Gastrocnemius medialis (tissue), 4 donors: Measurements from ENCODE around the gene DDRGK1. TPM values are rescaled to one million over a fixed set of nuclear protein-coding genes. Genes with fewer than 3 reads are reported as not detected.
"Not testable (repeated sequence)": the region's sequence is repeated elsewhere in the genome, so short reads cannot be mapped to it uniquely, and the experiment has no call there.

ENCODE experiments used
- ATAC-seq, 2 donors: fragments of 150-250 bp; one replicate each; pipeline ENCODE4 v1.9.1; 2016
- DNase-seq, 2 donors: peaks; one replicate each; pipeline ENCODE4 v3.0.0-alpha.2; 2019
- H3K27ac ChIP-seq, 4 donors: fragments of 200-600 bp; sonication (generic); 1 replicate in 1 of 4; 2 replicates in 3 of 4; pipeline ENCODE4 v1.5.1; 2016 to 2018; ENCODE audit warnings: mild to moderate bottlenecking in 2 of 4, moderate library complexity in 1 of 4
- H3K27me3 ChIP-seq, 3 donors: fragments of 200-600 bp; sonication (generic) in 2 of 3; 1 replicate in 1 of 3; 2 replicates in 2 of 3; pipeline versions ENCODE4 v1.5.1 to v1.6.0; 2016 to 2019; ENCODE audit warnings: mild to moderate bottlenecking in 1 of 3, moderate library complexity in 1 of 3
- H3K36me3 ChIP-seq, 2 donors: fragments of 200-600 bp; sonication (generic) in 1 of 2; one replicate each; pipeline ENCODE4 v1.5.1; 2017 to 2018
- H3K4me1 ChIP-seq, 2 donors: fragments of 200-600 bp; sonication (generic) in 1 of 2; one replicate each; pipeline ENCODE4 v1.5.1; 2016 to 2017; ENCODE audit warnings: mild to moderate bottlenecking in 2 of 2
- H3K4me3 ChIP-seq, 4 donors: fragments of 200-600 bp; sonication (generic) in 3 of 4; 1 replicate in 1 of 4; 2 replicates in 3 of 4; pipeline ENCODE4 v1.5.1; 2016 to 2019; ENCODE audit warnings: mild to moderate bottlenecking in 2 of 4
- H3K9me3 ChIP-seq, 3 donors: fragments of 200-600 bp; sonication (generic) in 2 of 3; 1 replicate in 1 of 3; 2 replicates in 2 of 3; pipeline ENCODE4 v1.5.1; 2016 to 2019
- POLR2A ChIP-seq, 2 donors: fragments of 450-650 bp; IDR thresholded peaks; one replicate each; pipeline ENCODE4 v1.6.1; 2017; ENCODE audit warnings: antibody characterized with exemption in 2 of 2, mild to moderate bottlenecking in 2 of 2, moderate library complexity in 2 of 2
- in situ Hi-C, 4 donors: fragments of 200-750 bp; cut with MboI; loops; one replicate each; pipeline versions ENCODE4 v1.15.0 to v1.8.0; 2017; ENCODE audit warnings: low sequenced_read_pairs in 4 of 4
- intact Hi-C: fragments of 100-400 bp; cut with DNase I; formaldehyde crosslinking; loops from one replicate; pipeline ENCODE4 v1.15.1; 2023; ENCODE audit warnings: low total_unique reads
- total RNA-seq, 4 donors: library from RNA; depleted of rRNA; stranded (reverse); fragments of >200 nt; gene quantifications; one replicate each; pipeline versions ENCODE4 v1.1.0 to v1.2.3, GENCODE V29; 2016
- TF ChIP-seq, protein P1 (sequence below), 5 experiments: fragments of 450-650 bp in 3 of 5; fragments of 200-600 bp in 2 of 5; sonication (generic) in 2 of 5; IDR thresholded peaks in 4 of 5; conservative IDR thresholded peaks in 1 of 5; 1 replicate in 4 of 5; 2 replicates in 1 of 5; pipeline ENCODE4 v1.5.1; 2016 to 2019; ENCODE audit warnings: antibody characterized with exemption in 5 of 5, mild to moderate bottlenecking in 3 of 5, moderate library complexity in 3 of 5

The DDRGK1 gene
- total RNA-seq, 4 donors from 2014 or later: 55.2 to 75.7 (median 64.7) TPM

DNA sequence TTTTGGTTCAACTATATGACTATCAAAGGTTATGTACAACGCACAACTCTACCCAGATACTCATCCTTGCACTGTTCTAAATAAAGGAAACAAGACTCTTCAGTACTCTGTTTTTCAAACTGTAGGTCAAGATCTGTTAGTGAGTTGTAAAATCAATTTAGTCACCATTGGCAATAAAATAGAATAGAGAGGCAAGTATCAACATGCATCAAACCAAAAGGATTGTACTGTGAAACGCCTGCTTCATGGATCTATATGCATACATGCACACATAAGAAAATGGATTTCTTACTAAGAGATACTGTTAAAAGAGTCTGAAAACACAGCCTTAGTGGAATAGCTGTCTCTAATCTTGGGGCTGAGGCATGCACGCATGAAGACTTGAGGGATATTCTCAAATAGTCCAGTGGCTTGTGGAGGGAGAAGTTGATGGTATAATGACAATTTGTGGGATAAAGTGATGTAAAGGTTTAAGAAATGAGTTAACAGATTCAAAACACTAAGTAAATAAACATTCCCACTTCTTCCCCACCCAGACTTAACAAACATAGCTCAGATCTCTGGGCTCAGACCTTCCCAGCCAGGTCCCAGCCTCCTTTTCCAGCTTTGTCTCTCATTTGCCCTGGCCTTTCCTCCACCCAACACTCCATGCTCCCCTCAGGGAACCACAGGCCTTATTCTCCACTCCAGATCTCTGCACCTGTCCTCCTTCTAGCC is 20.4 kb downstream of the DDRGK1 start:
- Histone ChIP-seq H3K9me3 (no peaks in the 10 kb centered on the region), H3K27me3 (no peaks in the 10 kb centered on the region), H3K27ac (no peak overlapping the region), H3K36me3 (no peaks in the 10 kb centered on the region), H3K4me3 (no peak overlapping the region), H3K4me1 (no peaks in the 10 kb centered on the region)
- ATAC-seq (no peak), DNase-seq (no peak)
- TF ChIP-seq POLR2A (IDR thresholded peaks at IDR 0.05): no peak
- TF ChIP-seq, protein P1, sequence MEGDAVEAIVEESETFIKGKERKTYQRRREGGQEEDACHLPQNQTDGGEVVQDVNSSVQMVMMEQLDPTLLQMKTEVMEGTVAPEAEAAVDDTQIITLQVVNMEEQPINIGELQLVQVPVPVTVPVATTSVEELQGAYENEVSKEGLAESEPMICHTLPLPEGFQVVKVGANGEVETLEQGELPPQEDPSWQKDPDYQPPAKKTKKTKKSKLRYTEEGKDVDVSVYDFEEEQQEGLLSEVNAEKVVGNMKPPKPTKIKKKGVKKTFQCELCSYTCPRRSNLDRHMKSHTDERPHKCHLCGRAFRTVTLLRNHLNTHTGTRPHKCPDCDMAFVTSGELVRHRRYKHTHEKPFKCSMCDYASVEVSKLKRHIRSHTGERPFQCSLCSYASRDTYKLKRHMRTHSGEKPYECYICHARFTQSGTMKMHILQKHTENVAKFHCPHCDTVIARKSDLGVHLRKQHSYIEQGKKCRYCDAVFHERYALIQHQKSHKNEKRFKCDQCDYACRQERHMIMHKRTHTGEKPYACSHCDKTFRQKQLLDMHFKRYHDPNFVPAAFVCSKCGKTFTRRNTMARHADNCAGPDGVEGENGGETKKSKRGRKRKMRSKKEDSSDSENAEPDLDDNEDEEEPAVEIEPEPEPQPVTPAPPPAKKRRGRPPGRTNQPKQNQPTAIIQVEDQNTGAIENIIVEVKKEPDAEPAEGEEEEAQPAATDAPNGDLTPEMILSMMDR (IDR thresholded peaks at IDR 0.05 in 4 of 5, conservative IDR thresholded peaks at IDR 0.05 in 1 of 5): no peak
- intact Hi-C loops (no loop called here), in situ Hi-C loops (loop anchor here in 1 of 4 donors (25.0 kb wide), 1 partner anchor 122 kb away; the partner anchor contains the start of gene OXT)

DNA sequence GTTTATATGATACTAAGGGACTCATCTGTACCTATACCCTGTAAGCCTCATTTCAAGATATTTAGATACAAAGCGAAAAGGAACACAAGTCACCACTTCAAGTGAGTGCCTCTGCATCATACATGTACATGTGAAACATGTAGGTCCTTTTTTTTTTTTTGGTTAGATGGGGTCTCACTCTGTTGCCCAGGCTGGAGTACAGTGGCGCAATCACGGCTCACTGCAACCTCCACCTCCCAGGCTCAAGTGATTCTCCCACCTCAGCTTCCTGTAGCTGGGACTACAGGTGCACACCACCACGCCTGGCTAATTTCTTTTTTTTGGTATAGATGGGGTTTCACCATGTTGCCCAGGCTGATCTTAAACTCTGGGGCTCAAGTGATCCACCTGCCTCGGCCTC is 22.1 kb downstream of the DDRGK1 start:
- H3K36me3 ChIP-seq, H3K27me3 ChIP-seq, H3K27ac ChIP-seq, DNase-seq, H3K4me1 ChIP-seq, H3K9me3 ChIP-seq, intact Hi-C loops, H3K4me3 ChIP-seq, ATAC-seq: not testable (repeated sequence)
- in situ Hi-C loops: loop anchor here in 1 of 4 donors (25.0 kb wide), 1 partner anchor 120 kb away; the partner anchor contains the start of gene OXT

DNA sequence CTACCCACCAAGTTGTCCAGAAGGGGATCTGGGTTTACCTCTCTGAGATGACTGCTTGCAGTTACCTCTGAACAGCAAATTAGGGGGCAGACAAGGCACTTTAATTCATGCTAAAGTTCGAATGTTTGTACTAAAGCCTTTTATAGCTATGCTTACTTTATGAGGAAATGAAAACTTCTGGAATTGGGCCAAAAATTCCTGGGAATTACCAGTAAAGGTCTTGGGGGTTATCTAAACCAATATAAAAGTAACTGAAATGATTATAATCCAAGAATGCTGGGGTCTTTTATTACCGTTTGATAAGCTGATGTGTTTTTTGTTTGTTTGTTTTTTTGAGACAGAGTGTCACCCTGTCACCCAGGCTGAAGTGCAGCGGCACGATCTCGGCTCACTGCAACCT is 23.2 kb downstream of the DDRGK1 start:
- no peak for TF ChIP-seq POLR2A (IDR thresholded peaks at IDR 0.05)
- TF ChIP-seq, protein P1 (IDR thresholded peaks at IDR 0.05 in 4 of 5, conservative IDR thresholded peaks at IDR 0.05 in 1 of 5): no peak
- DNase-seq (no peak), ATAC-seq (no peak)
- Histone ChIP-seq H3K27me3 (no peaks in the 10 kb centered on the region), H3K27ac (no peak overlapping the region), H3K9me3 (no peaks in the 10 kb centered on the region), H3K36me3 (no peaks in the 10 kb centered on the region), H3K4me1 (no peaks in the 10 kb centered on the region), H3K4me3 (no peak overlapping the region)
- in situ Hi-C loops: loop anchor here in 1 of 4 donors (25.0 kb wide), 1 partner anchor 119 kb away; the partner anchor contains the start of gene OXT
- intact Hi-C loops: no loop called here

DNA sequence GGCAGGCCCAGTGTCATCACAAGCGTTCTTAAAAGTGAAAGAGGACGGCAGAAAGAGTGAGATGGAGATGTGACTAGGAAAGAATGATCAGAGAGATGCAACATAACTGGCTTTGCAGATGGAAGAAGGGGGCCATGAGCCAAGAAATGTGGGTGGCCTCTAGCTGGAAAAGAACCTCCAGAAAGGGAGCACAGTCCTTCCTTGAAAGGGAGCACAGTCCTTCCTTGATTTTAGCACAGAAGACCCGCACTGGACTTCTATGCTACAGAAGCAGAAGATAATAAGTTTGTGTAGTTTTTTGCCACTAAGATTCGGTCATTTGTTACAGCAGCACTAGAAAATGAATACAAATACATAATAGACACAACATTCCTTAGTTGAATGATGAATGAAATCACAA is 24.2 kb downstream of the DDRGK1 start:
- TF ChIP-seq, protein P1 (IDR thresholded peaks at IDR 0.05 in 4 of 5, conservative IDR thresholded peaks at IDR 0.05 in 1 of 5): no peak
- no peak for TF ChIP-seq POLR2A (IDR thresholded peaks at IDR 0.05)
- in situ Hi-C loops: loop anchor here in 1 of 4 donors (25.0 kb wide), 1 partner anchor 118 kb away; the partner anchor contains the start of gene OXT
- no peaks in the 10 kb centered on the region for H3K9me3 ChIP-seq
- no peaks in the 10 kb centered on the region for H3K4me1 ChIP-seq
- H3K4me3 ChIP-seq: no peak overlapping the region
- ATAC-seq (no peak), DNase-seq (no peak)
- intact Hi-C loops: no loop called here
- no peaks in the 10 kb centered on the region for H3K27me3 ChIP-seq
- H3K27ac ChIP-seq: no peak overlapping the region
- no peaks in the 10 kb centered on the region for H3K36me3 ChIP-seq

DNA sequence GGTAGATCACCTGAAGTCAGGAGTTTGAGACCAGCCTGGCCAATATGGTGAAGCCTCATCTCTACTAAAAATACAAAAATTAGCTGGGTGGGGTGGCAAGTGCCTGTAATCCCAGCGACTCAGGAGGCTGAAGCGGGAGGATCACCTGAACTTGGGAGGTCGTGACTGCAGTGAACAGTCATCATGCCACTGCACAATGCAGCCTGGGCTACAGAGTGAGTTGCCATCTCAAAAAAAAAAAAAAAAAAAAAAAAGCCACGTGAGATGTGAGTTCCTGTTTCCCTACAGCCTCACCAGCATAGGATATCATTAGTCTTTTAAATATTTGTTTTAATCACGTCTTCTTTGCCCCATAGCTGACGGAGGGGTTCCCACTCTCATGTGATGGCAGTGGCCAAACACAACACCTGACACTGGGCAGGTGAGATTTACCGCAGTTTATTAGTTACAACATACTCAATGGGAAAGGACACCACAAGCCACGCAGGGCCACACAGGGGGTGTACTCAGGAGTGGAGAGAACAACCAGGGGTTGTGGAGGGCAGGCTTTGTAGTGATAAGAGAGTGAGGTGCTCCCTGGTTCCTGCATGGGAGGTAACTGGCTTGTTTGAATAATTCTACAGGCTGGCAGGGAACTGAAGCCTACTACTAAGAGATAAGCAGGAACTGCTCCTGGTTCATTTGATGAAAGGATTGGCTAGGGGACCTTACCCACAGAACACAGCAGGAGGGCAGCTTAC is 26.6 kb downstream of the DDRGK1 start:
- ATAC-seq (no peak), DNase-seq (no peak)
- H3K27ac ChIP-seq: no peak overlapping the region
- intact Hi-C loops: loop anchor here (2.0 kb wide), 1 partner anchor 27 kb away; the partner anchor contains the start of gene DDRGK1
- peaks cover 0 to 12% of the 10 kb centered on the region in 2 donors for H3K4me1 ChIP-seq
- H3K9me3 ChIP-seq: no peaks in the 10 kb centered on the region
- no peak overlapping the region for H3K4me3 ChIP-seq
- in situ Hi-C loops: loop anchor here in 1 of 4 donors (25.0 kb wide), 1 partner anchor 116 kb away; the partner anchor contains the start of gene OXT
- H3K36me3 ChIP-seq: no peaks in the 10 kb centered on the region
- H3K27me3 ChIP-seq: no peaks in the 10 kb centered on the region
- TF ChIP-seq POLR2A (IDR thresholded peaks at IDR 0.05): no peak
- TF ChIP-seq, protein P1 (IDR thresholded peaks at IDR 0.05 in 4 of 5, conservative IDR thresholded peaks at IDR 0.05 in 1 of 5): no peak
